Mesenchymal stem cell (in vitro differentiated cells and primary cell): ENCODE measurements around the gene SPOCK3.

ENCODE experiments used
- DNase-seq: peaks from one replicate; pipeline ENCODE4 v3.0.0-alpha.2; 2013
- H2AFZ ChIP-seq: one replicate; pipeline ENCODE4 v1.6.1; 2013; ENCODE audit warnings: low read depth, mild to moderate bottlenecking, control low read depth, inconsistent platforms, low read length, moderate library complexity
- H2AK5ac ChIP-seq: 2 replicates; pipeline ENCODE4 v1.6.1; 2013; ENCODE audit warnings: low read length, moderate library complexity, mild to moderate bottlenecking, inconsistent platforms; ENCODE audit not compliant: severe bottlenecking
- H2BK120ac ChIP-seq: one replicate; pipeline ENCODE4 v1.6.1; 2013; ENCODE audit warnings: low read depth, mild to moderate bottlenecking, inconsistent platforms, low read length, moderate library complexity
- H2BK12ac ChIP-seq, 2 experiments: one replicate each; pipeline ENCODE4 v1.6.1; 2013; ENCODE audit warnings: inconsistent platforms in 2 of 2, low read length in 2 of 2, mild to moderate bottlenecking in 2 of 2, moderate library complexity in 2 of 2, control low read depth in 1 of 2
- H2BK15ac ChIP-seq: one replicate; pipeline ENCODE4 v1.6.1; 2013; ENCODE audit warnings: mild to moderate bottlenecking, low read depth, inconsistent platforms; ENCODE audit not compliant: poor library complexity, severe bottlenecking
- H2BK5ac ChIP-seq: 2 replicates; pipeline ENCODE4 v1.6.1; 2013; ENCODE audit warnings: low read depth, mild to moderate bottlenecking, low read length, control low read depth, inconsistent platforms; ENCODE audit not compliant: poor library complexity, severe bottlenecking
- H3K14ac ChIP-seq, 2 experiments: one replicate each; pipeline ENCODE4 v1.6.1; 2013; ENCODE audit warnings: inconsistent platforms in 2 of 2, low read length in 2 of 2, control low read depth in 1 of 2, mild to moderate bottlenecking in 1 of 2, moderate library complexity in 1 of 2
- H3K18ac ChIP-seq, 2 experiments: one replicate each; pipeline ENCODE4 v1.6.1; 2013; ENCODE audit warnings: inconsistent platforms in 2 of 2, low read length in 2 of 2, control low read depth in 1 of 2, low read depth in 1 of 2, mild to moderate bottlenecking in 1 of 2
- H3K23ac ChIP-seq, 2 experiments: one replicate each; pipeline ENCODE4 v1.6.1; 2013; ENCODE audit warnings: inconsistent platforms in 2 of 2, low read length in 2 of 2, mild to moderate bottlenecking in 2 of 2, moderate library complexity in 2 of 2, control low read depth in 1 of 2
- H3K27ac ChIP-seq: 2 replicates; pipeline ENCODE4 v1.5.1; 2013; ENCODE audit warnings: mild to moderate bottlenecking, moderate library complexity, low read length, control low read depth, inconsistent platforms; ENCODE audit not compliant: poor library complexity, severe bottlenecking
- H3K27me3 ChIP-seq, 2 experiments: 2 replicates each; pipeline versions ENCODE4 v1.6.1 to v1.7.0; 2013; ENCODE audit warnings: low read length in 2 of 2, mild to moderate bottlenecking in 2 of 2, moderate library complexity in 2 of 2, control low read depth in 1 of 2, inconsistent platforms in 1 of 2; ENCODE audit not compliant: control insufficient read depth in 1 of 2, insufficient read depth in 1 of 2
- H3K36me3 ChIP-seq, 2 experiments: 2 replicates each; pipeline versions ENCODE4 v1.6.1 to v1.7.0; 2013; ENCODE audit warnings: low read length in 2 of 2, control low read depth in 1 of 2, inconsistent platforms in 1 of 2, low read depth in 1 of 2, mild to moderate bottlenecking in 1 of 2; ENCODE audit not compliant: insufficient read depth in 2 of 2, control insufficient read depth in 1 of 2
- H3K4ac ChIP-seq, 2 experiments: one replicate each; pipeline ENCODE4 v1.6.1; 2013; ENCODE audit warnings: inconsistent platforms in 2 of 2, low read length in 2 of 2, mild to moderate bottlenecking in 2 of 2, moderate library complexity in 2 of 2, control low read depth in 1 of 2, low read depth in 1 of 2
- H3K4me1 ChIP-seq: 2 replicates; pipeline ENCODE4 v1.6.1; 2013; ENCODE audit warnings: low read depth, low read length, control low read depth; ENCODE audit not compliant: control insufficient read depth, insufficient read depth
- H3K4me2 ChIP-seq: 2 replicates; pipeline ENCODE4 v1.6.1; 2013; ENCODE audit warnings: low read length, mild to moderate bottlenecking, inconsistent platforms; ENCODE audit not compliant: poor library complexity, severe bottlenecking
- H3K4me3 ChIP-seq, 2 experiments: 2 replicates each; pipeline versions ENCODE4 v1.5.1 to v1.7.0; 2013; ENCODE audit warnings: low read length in 2 of 2, mild to moderate bottlenecking in 2 of 2, control low read depth in 1 of 2, low read depth in 1 of 2; ENCODE audit not compliant: insufficient read depth in 1 of 2
- H3K79me1 ChIP-seq: replicated peaks from 2 replicates; pipeline ENCODE4 v1.6.1; 2013; ENCODE audit warnings: mild to moderate bottlenecking, control low read depth, low read length, inconsistent platforms; ENCODE audit not compliant: poor library complexity, severe bottlenecking
- H3K9ac ChIP-seq: 2 replicates; pipeline ENCODE4 v1.7.0; 2013; ENCODE audit warnings: mild to moderate bottlenecking, low read length, moderate library complexity
- H3K9me3 ChIP-seq: 2 replicates; pipeline ENCODE4 v1.7.0; 2013; ENCODE audit warnings: mild to moderate bottlenecking, low read length; ENCODE audit not compliant: control insufficient read depth
- H4K8ac ChIP-seq: one replicate; pipeline ENCODE4 v1.6.1; 2013; ENCODE audit warnings: inconsistent platforms, mild to moderate bottlenecking, low read length, moderate library complexity
- H4K91ac ChIP-seq: one replicate; pipeline ENCODE4 v1.6.1; 2013; ENCODE audit warnings: mild to moderate bottlenecking, low read length, inconsistent platforms
- WGBS: methylation state at CpG from one replicate; pipeline ENCODE4 v1.1.7; 2013; ENCODE audit warnings: mixed read lengths; 5-methylcytosine and 5-hydroxymethylcytosine counted together

The SPOCK3 gene

DNA sequence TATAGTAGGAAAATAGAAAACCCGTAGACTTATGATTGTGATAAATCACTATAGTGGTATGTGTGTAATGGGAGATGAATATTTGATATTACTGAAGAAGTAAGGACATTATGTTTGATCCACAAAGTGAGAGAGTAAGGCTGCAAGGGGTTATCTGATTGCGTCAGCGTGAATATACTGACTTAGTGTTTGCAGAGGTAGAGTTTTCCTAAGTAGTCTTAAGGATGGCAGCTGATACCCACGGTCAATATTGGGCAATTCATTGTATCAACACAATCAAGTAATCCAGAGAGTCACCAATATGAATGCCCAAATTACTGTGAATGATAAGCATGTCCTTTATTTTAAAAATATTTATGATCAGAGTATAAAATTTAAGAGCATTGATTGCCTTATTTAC lies 83.7 kb downstream of the SPOCK3 start:
- H3K9ac ChIP-seq = no peak overlapping the region
- H3K4ac ChIP-seq = no peak overlapping the region
- DNase-seq = no peak
- no peak overlapping the region for H3K23ac ChIP-seq
- no peaks in the 10 kb centered on the region for H3K36me3 ChIP-seq
- no peak overlapping the region for H3K27ac ChIP-seq
- no peak overlapping the region for H3K4me3 ChIP-seq
- 98% methylated on average over 4 of the region's 4 CpGs for WGBS
- no peaks in the 10 kb centered on the region for H3K79me1 ChIP-seq
- H2AFZ ChIP-seq = no peak overlapping the region
- no peak overlapping the region for H3K14ac ChIP-seq
- no peak overlapping the region for H4K8ac ChIP-seq
- H3K9me3 ChIP-seq = no peaks in the 10 kb centered on the region
- H4K91ac ChIP-seq = no peak overlapping the region
- H3K18ac ChIP-seq = no peak overlapping the region
- no peaks in the 10 kb centered on the region for H3K4me1 ChIP-seq
- H2BK5ac ChIP-seq = no peak overlapping the region
- H2BK12ac ChIP-seq = no peak overlapping the region
- no peak overlapping the region for H2BK15ac ChIP-seq
- no peak overlapping the region for H2BK120ac ChIP-seq
- H3K27me3 ChIP-seq = no peaks in the 10 kb centered on the region
- H2AK5ac ChIP-seq = no peak overlapping the region
- H3K4me2 ChIP-seq = no peak overlapping the region

DNA sequence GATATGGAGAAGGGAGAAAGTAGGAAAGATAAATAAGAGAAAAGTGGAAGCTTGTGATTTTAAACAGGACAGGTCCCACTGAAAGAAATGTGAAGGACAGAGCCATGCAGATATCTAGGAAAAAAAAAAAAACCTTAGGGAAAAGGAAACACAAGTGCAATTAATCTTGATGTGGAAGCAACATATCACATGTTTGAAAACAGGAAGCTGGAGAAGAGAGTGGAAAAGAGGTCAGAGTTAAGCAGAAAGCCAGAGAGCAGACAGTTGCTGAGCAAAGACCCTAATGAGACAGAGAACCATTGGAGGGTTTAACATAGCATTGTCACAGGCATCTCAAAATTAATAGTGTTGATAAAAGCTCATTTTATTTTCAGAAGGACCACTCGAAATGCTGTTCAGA lies 89.7 kb downstream of the SPOCK3 start:
- Histone ChIP-seq H2BK120ac (no peak overlapping the region), H3K79me1 (no peaks in the 10 kb centered on the region), H3K18ac (no peak overlapping the region), H2AFZ (no peak overlapping the region), H3K4me1 (no peaks in the 10 kb centered on the region), H3K27ac (no peak overlapping the region), H2BK5ac (no peak overlapping the region), H3K4me2 (no peak overlapping the region), H3K9me3 (no peaks in the 10 kb centered on the region), H3K36me3 (no peaks in the 10 kb centered on the region), H3K27me3 (no peaks in the 10 kb centered on the region), H4K91ac (no peak overlapping the region), H3K23ac (no peak overlapping the region), H2BK15ac (no peak overlapping the region), H4K8ac (no peak overlapping the region), H2BK12ac (no peak overlapping the region), H3K4me3 (no peak overlapping the region), H2AK5ac (no peak overlapping the region), H3K4ac (no peak overlapping the region), H3K14ac (no peak overlapping the region), H3K9ac (no peak overlapping the region)
- no peak for DNase-seq
- no CpG with 5 or more reads among the region's 1 CpG for WGBS

DNA sequence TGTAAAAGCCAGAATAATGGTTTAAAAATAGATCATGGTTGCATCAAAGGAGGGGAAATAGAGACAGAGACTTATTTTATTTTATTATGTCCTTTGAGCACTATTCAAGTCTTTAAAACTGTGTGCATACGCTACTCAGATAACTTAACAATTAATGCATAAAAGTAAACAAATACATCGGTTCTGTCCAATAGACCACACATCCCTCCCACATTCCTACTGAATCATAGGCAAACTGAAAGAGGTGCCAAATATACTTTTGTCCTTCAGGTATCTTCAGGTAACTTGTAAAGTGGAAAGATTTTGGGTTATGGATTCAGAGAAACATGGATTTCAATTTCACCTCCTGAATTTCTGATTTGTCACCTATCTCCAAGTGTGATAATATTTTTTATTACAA lies 91.3 kb downstream of the SPOCK3 start:
- Histone ChIP-seq H3K9me3 (no peaks in the 10 kb centered on the region), H3K79me1 (no peaks in the 10 kb centered on the region), H3K4me1 (no peaks in the 10 kb centered on the region), H2BK12ac (no peak overlapping the region), H2AFZ (no peak overlapping the region), H4K8ac (no peak overlapping the region), H3K18ac (no peak overlapping the region), H2BK5ac (no peak overlapping the region), H3K14ac (no peak overlapping the region), H3K36me3 (no peaks in the 10 kb centered on the region), H4K91ac (no peak overlapping the region), H3K4me3 (no peak overlapping the region), H2AK5ac (no peak overlapping the region), H3K27ac (no peak overlapping the region), H3K23ac (no peak overlapping the region), H3K4me2 (no peak overlapping the region), H2BK15ac (no peak overlapping the region), H3K4ac (no peak overlapping the region), H2BK120ac (no peak overlapping the region), H3K9ac (no peak overlapping the region), H3K27me3 (no peaks in the 10 kb centered on the region)
- 89% methylated on average over 2 of the region's 2 CpGs for WGBS
- DNase-seq = no peak

DNA sequence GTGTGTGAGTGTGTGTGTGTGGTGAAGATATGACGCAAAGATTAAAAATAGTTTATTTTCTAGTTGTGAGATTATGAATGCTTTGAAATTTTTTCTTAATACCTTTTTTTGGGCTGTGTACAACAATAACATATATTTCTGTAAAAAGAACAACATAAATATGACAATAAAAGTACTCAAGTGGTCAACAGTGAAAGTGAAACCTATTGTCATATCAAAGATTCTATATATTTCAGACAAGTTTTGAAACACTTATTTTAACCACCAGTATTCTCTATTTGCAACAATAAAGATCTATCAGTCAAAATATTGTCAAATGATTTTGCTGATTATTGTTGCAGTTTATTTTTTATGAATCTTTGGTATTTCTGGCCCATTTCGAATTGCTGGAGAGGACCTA lies 98.0 kb downstream of the SPOCK3 start:
- Histone ChIP-seq H2BK120ac (no peak overlapping the region), H3K9ac (no peak overlapping the region), H2AFZ (no peak overlapping the region), H4K8ac (no peak overlapping the region), H3K36me3 (no peaks in the 10 kb centered on the region), H3K4me1 (no peaks in the 10 kb centered on the region), H3K4ac (no peak overlapping the region), H2BK12ac (no peak overlapping the region), H2BK5ac (no peak overlapping the region), H3K18ac (no peak overlapping the region), H4K91ac (no peak overlapping the region), H3K23ac (no peak overlapping the region), H3K27ac (no peak overlapping the region), H2BK15ac (no peak overlapping the region), H3K4me2 (no peak overlapping the region), H3K9me3 (no peaks in the 10 kb centered on the region), H3K79me1 (no peaks in the 10 kb centered on the region), H3K4me3 (no peak overlapping the region), H3K27me3 (no peaks in the 10 kb centered on the region), H2AK5ac (no peak overlapping the region), H3K14ac (no peak overlapping the region)
- no peak for DNase-seq
- 86% methylated on average over 1 of the region's 2 CpGs for WGBS
